GM06990 (cell line): ENCODE results near the gene SKOR1.

Experiments used
- DNase-seq: peaks from one replicate; pipeline ENCODE4 v3.0.0-alpha.2; 2011; ENCODE audit not compliant: insufficient read length; ENCODE audit errors: extremely low read depth
- H3K27me3 ChIP-seq: replicated peaks from 2 replicates; pipeline ENCODE4 v1.6.0; 2011; ENCODE audit warnings: low read length; ENCODE audit not compliant: control insufficient read depth, insufficient read depth
- H3K36me3 ChIP-seq: 2 replicates; pipeline ENCODE4 v1.5.1; 2011; ENCODE audit warnings: low read length; ENCODE audit not compliant: control insufficient read depth, insufficient read depth
- H3K4me3 ChIP-seq: replicated peaks from 2 replicates; pipeline ENCODE4 v1.5.1; 2011; ENCODE audit warnings: low read depth, mild to moderate bottlenecking, control low read depth, low read length
- TF ChIP-seq, protein P1 (sequence below): IDR thresholded peaks from 2 replicates; pipeline ENCODE4 v1.5.1; 2011; ENCODE audit warnings: low read length, control low read depth, mild to moderate bottlenecking, inconsistent platforms; ENCODE audit not compliant: insufficient read depth, poor library complexity, severe bottlenecking

The SKOR1 gene

DNA sequence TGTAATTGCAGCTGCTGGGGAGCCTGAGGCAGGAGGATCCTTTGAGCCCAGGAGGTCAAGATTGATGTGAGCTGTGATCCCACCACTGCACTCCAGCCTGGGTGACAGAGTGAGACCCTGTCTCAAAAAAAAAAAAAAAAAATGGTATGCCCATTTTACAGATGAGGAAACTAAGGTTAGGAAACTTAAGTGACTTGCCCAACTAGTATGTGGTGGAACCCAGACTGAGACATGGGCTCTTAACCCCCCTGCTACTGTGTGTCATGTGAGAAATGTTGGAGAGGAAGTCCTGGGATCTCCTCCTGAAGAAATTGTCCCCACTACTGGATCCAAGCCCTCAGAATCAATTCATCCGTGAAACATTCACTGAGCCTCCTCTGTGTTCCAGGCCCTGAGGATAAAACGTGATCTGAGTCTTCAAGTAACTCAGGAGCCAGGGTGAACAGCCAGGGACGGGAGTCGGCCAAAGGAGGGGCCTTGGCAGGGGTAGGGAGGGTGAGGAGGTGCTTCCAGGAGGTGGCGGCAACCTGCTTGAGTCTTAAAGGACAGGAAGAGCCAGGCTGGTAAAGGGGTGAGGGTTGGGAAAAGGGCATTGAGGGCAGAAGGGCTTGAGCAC, 34.1 kb downstream of the SKOR1 start:
- TF ChIP-seq, protein P1, sequence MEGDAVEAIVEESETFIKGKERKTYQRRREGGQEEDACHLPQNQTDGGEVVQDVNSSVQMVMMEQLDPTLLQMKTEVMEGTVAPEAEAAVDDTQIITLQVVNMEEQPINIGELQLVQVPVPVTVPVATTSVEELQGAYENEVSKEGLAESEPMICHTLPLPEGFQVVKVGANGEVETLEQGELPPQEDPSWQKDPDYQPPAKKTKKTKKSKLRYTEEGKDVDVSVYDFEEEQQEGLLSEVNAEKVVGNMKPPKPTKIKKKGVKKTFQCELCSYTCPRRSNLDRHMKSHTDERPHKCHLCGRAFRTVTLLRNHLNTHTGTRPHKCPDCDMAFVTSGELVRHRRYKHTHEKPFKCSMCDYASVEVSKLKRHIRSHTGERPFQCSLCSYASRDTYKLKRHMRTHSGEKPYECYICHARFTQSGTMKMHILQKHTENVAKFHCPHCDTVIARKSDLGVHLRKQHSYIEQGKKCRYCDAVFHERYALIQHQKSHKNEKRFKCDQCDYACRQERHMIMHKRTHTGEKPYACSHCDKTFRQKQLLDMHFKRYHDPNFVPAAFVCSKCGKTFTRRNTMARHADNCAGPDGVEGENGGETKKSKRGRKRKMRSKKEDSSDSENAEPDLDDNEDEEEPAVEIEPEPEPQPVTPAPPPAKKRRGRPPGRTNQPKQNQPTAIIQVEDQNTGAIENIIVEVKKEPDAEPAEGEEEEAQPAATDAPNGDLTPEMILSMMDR, result no peak
- Histone ChIP-seq H3K4me3 (no peak overlapping the region), H3K27me3 (no peaks in the 10 kb centered on the region), H3K36me3 (no peaks in the 10 kb centered on the region)
- DNase-seq, result no peak

DNA sequence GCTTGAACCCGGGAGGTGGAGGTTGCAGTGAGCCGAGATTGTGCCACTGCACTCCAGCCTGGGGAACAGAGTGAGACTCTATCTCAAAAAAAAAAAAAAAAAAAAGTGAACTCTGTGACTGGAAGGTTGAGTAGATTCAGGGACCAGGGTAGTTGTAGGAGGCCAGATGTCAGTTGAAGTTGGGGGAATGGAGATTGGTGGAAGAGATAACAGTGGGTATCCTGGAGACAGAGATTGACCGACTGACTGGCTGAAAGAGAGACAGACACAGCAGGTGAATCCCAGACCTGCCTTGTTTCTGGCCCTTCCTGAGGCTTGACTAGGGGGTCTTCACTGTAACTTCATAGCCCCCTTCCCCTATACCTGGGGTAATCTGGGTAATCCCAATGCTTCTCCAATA, 36.7 kb downstream of the SKOR1 start:
- Histone ChIP-seq H3K4me3 (no peak overlapping the region), H3K27me3 (no peaks in the 10 kb centered on the region), H3K36me3 (no peaks in the 10 kb centered on the region)
- TF ChIP-seq, protein P1, result no peak
- DNase-seq, result no peak

DNA sequence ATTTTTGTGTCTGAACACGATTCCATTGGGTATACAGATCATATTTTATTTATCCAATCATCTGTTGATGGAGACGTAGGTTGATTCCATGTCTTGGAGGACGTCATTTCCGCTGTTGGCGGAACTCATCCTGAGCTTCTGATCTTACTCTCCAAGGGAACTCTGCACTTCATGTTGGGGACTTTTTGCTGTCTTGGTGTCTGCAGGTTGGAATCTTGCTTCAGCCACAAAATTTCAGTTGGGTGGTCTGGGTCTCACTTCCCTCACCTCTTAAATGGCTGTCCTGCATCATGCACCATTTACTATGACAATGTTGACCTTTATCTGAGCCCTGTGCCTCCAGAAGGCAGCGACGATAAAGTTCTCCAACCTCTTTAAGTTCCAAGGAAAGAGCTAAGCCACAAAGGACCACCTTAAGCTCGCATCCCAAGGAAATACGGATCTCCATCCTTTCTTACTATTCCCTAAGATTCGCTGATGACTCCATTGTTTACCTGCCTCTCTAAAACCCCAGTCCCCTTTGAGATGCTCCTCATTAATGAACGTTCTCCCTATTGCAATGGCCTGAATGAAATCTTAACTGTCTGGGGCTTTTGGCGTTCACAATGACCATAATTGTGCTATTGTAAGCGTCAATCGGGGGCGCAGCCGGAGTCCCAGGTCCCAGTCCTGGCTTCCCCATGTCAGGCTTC, 37.6 kb downstream of the SKOR1 start:
- peak; percentile 63 for DNase-seq
- no peaks in the 10 kb centered on the region for H3K27me3 ChIP-seq
- no peaks in the 10 kb centered on the region for H3K36me3 ChIP-seq
- TF ChIP-seq, protein P1, result no peak
- H3K4me3 ChIP-seq, result peak overlapping the region; percentile 63

DNA sequence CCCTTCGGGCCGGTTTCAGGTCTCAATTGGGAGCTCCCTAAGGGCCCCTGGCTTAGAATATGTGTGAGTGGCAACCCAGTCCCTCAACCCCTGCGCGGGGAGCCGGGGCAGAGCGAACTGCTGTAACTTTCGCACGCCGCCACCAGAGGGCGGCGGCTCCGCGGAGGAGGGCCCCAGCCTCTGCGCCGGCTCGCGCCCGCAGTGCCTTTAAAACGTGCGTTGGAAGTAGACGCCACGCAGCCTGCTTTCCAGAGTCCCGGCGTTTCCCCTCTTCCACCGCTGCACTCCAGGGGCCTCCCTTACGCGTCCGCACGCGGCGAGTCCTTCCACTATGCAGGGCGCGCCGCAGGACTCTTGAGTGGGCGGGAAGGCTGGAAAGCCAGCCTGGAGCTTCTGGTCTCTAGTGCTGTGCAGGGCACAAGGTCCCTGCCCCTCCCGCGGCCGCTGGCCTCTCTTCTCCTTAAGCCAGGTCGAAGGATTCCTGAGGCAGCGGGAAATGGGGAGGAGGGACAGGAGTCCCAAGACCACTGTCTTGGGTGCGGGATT, 38.2 kb downstream of the SKOR1 start:
- peak overlapping the region; percentile 63 for H3K4me3 ChIP-seq
- no peaks in the 10 kb centered on the region for H3K36me3 ChIP-seq
- peak; percentile 88 for DNase-seq

DNA sequence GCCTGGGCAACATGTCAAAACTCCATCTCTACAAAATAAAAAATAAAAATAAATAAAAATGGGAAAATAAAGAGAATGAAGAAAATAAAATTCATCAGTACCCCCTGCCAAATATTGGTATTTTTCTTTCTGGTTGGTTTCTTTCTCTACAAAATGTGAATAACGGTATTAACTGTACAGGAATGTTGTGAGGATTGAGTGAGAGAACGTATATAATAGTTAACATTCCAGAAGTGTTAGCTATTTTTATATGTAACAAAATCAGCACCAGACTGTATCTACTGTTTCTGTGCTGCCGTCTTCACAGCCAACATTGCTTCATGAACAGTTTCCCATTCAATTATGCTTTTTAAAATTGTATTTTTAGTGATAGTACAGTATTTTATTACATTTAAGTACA, 40.0 kb downstream of the SKOR1 start:
- Histone ChIP-seq H3K4me3 (no peak overlapping the region), H3K36me3 (no peaks in the 10 kb centered on the region), H3K27me3 (no peaks in the 10 kb centered on the region)
- TF ChIP-seq, protein P1, result no peak
- DNase-seq, result no peak

More for the DNA sequence above, 38.2 kb downstream of the SKOR1 start:
- TF ChIP-seq, protein P1, result peak; percentile 97
- H3K27me3 ChIP-seq, result no peaks in the 10 kb centered on the region
